C1 segment of cervical spinal cord (tissue), 14 donors: ENCODE data around the gene TWF2.
"Not testable (repeated sequence)": the region's sequence is repeated elsewhere in the genome, so short reads cannot be mapped to it uniquely, and the experiment has no call there.

ENCODE experiments used
- DNase-seq, 14 donors: peaks; one replicate each; lab custom pipeline; 2025; lab: John Stamatoyannopoulos, UW

TWF2 gene

GRCh38 chr3:52238761-52239701 lies at the start of gene TWF2:
TWF2 (minus strand) TSS chr3:52239158; CDS start chr3:52239016, 142 bp downstream.
- DNase-seq = peak in 11 of 14 donors; percentile 35 to 85 (median 65)

- no peak for DNase-seq
Observed at GRCh38 chr3:52288674-52289073, 49.7 kb upstream of the TWF2 start.

GRCh38 chr3:52286777-52287110 lies 47.8 kb upstream of the TWF2 start:
- DNase-seq = no peak

- DNase-seq = not testable (repeated sequence)
Observed at GRCh38 chr3:52284051-52284450, 45.1 kb upstream of the TWF2 start.

- no peak for DNase-seq
Observed at GRCh38 chr3:52283306-52283705, 44.3 kb upstream of the TWF2 start.

GRCh38 chr3:52281981-52282801 lies 43.2 kb upstream of the TWF2 start:
- no peak for DNase-seq

- DNase-seq = no peak
Observed at GRCh38 chr3:52280050-52280461, 41.1 kb upstream of the TWF2 start.

GRCh38 chr3:52279596-52279995 lies 40.6 kb upstream of the TWF2 start:
- no peak for DNase-seq

- DNase-seq = peak; percentile 48 to 98 (median 94)
Observed at GRCh38 chr3:52278510-52279069, 39.6 kb upstream of the TWF2 start, which contains the start of gene WDR82. WDR82 (minus strand) TSS chr3:52278649; CDS start chr3:52278361, 288 bp downstream.

- peak in 3 of 14 donors; percentile 67 to 88 (median 88) for DNase-seq
Observed at GRCh38 chr3:52277972-52278509, 39.1 kb upstream of the TWF2 start.

- DNase-seq = peak in 11 of 14 donors; percentile 33 to 76 (median 62)
Observed at GRCh38 chr3:52277071-52277964, 38.4 kb upstream of the TWF2 start.

GRCh38 chr3:52274781-52275180 lies 35.8 kb upstream of the TWF2 start:
- DNase-seq = not testable (repeated sequence)

- DNase-seq = no peak
Observed at GRCh38 chr3:52272831-52273230, 33.9 kb upstream of the TWF2 start.

GRCh38 chr3:52272172-52272571 lies 33.2 kb upstream of the TWF2 start:
- DNase-seq = not testable (repeated sequence)

GRCh38 chr3:52270252-52270754 lies 31.3 kb upstream of the TWF2 start:
- no peak for DNase-seq

GRCh38 chr3:52269776-52270175 lies 30.8 kb upstream of the TWF2 start:
- no peak for DNase-seq

- no peak for DNase-seq
Observed at GRCh38 chr3:52268036-52268435, 29.1 kb upstream of the TWF2 start.

- DNase-seq = no peak
Observed at GRCh38 chr3:52265387-52265786, 26.4 kb upstream of the TWF2 start.

- no peak for DNase-seq
Observed at GRCh38 chr3:52262447-52262846, 23.5 kb upstream of the TWF2 start.

- no peak for DNase-seq
Observed at GRCh38 chr3:52259448-52259847, 20.5 kb upstream of the TWF2 start.
